Mesothelial cell of epicardium (in vitro differentiated cells): Measurements from ENCODE around the gene ACACA. TPM values are rescaled to one million over a fixed set of nuclear protein-coding genes. Genes with fewer than 3 reads are reported as not detected.

Experiments used
- DNase-seq, 2 experiments: peaks; one replicate each; pipeline ENCODE4 v3.0.0; 2021; ENCODE audit warnings: low spot score in 2 of 2; ENCODE audit not compliant: unreplicated experiment in 2 of 2
- H3K27ac Mint-ChIP-seq: 2 replicates; pipeline ENCODE4 v1.8.0; 2021; ENCODE audit warnings: mixed read lengths
- H3K27me3 Mint-ChIP-seq: 2 replicates; pipeline ENCODE4 v1.8.0; 2021; ENCODE audit warnings: low read depth, mixed read lengths
- H3K36me3 Mint-ChIP-seq: 2 replicates; pipeline ENCODE4 v1.8.0; 2021; ENCODE audit warnings: mixed read lengths
- H3K4me1 Mint-ChIP-seq: 2 replicates; pipeline ENCODE4 v1.8.0; 2021; ENCODE audit warnings: mixed read lengths
- H3K4me3 Mint-ChIP-seq: 2 replicates; pipeline ENCODE4 v1.8.0; 2021; ENCODE audit warnings: mild to moderate bottlenecking, moderate library complexity, mixed read lengths
- H3K9me3 Mint-ChIP-seq: 2 replicates; pipeline ENCODE4 v1.8.0; 2021; ENCODE audit warnings: mixed read lengths
- total RNA-seq: library from RNA; stranded (reverse); gene quantifications from 3 replicates; pipeline ENCODE4 v1.2.1, GENCODE V29; 2021
- TF ChIP-seq, protein P1 (sequence below): fragments of 200-600 bp; sonication (generic); IDR thresholded peaks from one replicate; pipeline ENCODE4 v1.5.0; 2021; ENCODE audit warnings: antibody characterized with exemption; ENCODE audit not compliant: unreplicated experiment

Gene ACACA
- total RNA-seq, 1 donor from 2014 or later = 127 TPM

DNA sequence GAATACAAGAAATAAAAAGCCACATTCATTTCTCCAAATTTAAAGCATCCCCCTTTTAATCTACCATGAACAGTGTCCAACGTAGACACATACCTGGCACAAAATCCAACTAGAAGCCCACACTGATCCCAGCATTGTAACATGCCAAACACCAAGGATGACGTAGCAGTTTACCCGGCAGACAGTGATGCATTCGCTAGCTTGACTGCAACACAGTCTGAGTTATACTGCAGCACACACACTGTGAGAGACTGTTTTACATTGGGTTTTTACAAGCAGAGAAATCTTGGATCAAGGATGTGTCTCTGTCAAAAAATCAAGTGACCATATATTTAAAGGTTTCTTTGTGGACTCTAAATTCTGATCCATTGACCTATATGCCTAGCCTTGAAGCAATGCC, 105.3 kb downstream of the ACACA start:
- TF ChIP-seq, protein P1, sequence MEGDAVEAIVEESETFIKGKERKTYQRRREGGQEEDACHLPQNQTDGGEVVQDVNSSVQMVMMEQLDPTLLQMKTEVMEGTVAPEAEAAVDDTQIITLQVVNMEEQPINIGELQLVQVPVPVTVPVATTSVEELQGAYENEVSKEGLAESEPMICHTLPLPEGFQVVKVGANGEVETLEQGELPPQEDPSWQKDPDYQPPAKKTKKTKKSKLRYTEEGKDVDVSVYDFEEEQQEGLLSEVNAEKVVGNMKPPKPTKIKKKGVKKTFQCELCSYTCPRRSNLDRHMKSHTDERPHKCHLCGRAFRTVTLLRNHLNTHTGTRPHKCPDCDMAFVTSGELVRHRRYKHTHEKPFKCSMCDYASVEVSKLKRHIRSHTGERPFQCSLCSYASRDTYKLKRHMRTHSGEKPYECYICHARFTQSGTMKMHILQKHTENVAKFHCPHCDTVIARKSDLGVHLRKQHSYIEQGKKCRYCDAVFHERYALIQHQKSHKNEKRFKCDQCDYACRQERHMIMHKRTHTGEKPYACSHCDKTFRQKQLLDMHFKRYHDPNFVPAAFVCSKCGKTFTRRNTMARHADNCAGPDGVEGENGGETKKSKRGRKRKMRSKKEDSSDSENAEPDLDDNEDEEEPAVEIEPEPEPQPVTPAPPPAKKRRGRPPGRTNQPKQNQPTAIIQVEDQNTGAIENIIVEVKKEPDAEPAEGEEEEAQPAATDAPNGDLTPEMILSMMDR = no peak
- H3K4me3 Mint-ChIP-seq = no peak overlapping the region
- DNase-seq = no peak

DNA sequence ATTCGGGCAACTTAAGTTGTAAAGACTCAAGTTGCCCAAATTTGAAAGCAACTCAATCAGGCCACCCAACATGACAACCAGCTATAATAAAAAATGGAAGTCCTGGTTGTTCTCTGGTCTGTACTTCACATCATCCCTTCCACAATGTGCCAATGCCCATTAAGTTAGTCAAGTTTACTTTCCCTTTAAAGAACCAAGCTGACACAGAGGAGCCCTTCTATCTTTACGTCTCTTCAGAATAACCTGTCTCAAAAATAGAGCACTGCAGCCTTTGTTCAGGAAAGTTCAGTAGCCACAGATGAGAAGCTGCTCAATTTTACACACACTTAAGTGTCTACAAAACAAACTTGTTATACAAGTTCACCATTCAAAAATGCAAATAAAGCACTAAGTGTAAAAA, 106.0 kb downstream of the ACACA start:
- Mint-ChIP-seq H3K27ac (peak overlapping the region; percentile 86), H3K9me3 (no peaks in the 10 kb centered on the region)

More for the DNA sequence above, 105.3 kb downstream of the ACACA start:
- H3K4me1 Mint-ChIP-seq = peaks cover 27% of the 10 kb centered on the region
- peaks cover 5% of the 10 kb centered on the region for H3K36me3 Mint-ChIP-seq
- H3K27ac Mint-ChIP-seq = peak overlapping the region; percentile 86
- H3K27me3 Mint-ChIP-seq = no peaks in the 10 kb centered on the region
- no peaks in the 10 kb centered on the region for H3K9me3 Mint-ChIP-seq

DNA sequence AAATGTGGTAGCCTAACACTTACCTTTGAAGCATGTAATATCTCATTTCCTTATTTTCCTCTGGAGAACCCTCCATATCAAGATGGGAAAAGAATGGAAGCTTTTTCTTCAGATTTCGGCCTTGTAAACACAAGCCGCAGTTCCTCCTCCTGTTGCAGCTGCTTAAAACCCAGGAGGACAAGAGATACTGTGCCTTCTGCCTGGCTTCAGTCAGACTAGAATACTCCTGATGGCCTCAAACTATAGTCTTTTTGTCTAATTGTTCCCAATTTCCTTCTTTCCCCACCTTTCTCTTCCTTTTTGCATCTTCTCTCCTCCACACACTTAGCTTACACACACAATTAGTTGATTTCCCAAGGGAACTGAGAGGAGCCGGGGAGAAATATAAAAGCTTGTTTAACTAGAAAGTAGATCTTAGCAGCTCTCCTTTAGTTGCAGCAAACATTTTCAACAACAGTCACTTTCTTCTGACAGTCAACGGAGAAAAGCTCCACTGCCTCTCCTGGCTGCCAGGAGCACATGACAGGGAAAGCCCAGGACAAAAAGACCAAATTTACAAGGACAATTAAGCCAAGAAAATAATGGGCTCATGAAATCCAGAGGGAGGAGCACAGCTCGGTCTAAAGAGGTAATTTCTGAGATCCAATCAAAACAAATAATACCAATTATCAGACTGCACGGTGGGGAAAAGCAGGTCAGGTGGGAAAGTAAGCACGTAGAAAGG, 107.2 kb downstream of the ACACA start:
- Mint-ChIP-seq H3K4me3 (peak overlapping the region; percentile 4), H3K9me3 (no peaks in the 10 kb centered on the region)

More for the DNA sequence above, 106.0 kb downstream of the ACACA start:
- H3K36me3 Mint-ChIP-seq = peaks cover 5% of the 10 kb centered on the region
- TF ChIP-seq, protein P1 = no peak
- no peaks in the 10 kb centered on the region for H3K27me3 Mint-ChIP-seq
- peaks cover 27% of the 10 kb centered on the region for H3K4me1 Mint-ChIP-seq
- no peak for DNase-seq
- no peak overlapping the region for H3K4me3 Mint-ChIP-seq

DNA sequence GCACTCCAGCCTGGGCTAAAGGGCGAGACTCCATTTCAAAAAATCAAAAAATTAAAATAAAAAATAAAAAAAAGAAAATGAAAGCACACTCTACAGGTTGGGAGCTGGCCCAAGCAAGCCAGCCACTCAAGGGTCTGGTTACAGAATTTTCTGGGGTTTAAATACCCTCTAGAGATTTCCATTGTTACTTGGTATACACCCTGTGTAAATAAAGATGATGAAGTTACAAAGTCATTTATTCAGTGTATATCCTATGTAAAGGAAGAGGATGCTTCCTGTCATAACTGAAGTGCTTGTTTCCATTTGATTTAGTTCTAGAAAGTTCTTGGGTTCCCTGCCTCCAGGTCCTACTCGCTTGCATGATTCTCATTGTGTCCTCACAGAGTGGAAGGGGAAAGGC, 110.7 kb downstream of the ACACA start:
- Mint-ChIP-seq H3K27ac (no peak overlapping the region), H3K27me3 (no peaks in the 10 kb centered on the region), H3K4me3 (no peak overlapping the region), H3K9me3 (no peaks in the 10 kb centered on the region), H3K36me3 (no peaks in the 10 kb centered on the region), H3K4me1 (peaks cover 26% of the 10 kb centered on the region)
- TF ChIP-seq, protein P1 = no peak
- no peak for DNase-seq

More for the DNA sequence above, 107.2 kb downstream of the ACACA start:
- Mint-ChIP-seq H3K4me1 (peaks cover 27% of the 10 kb centered on the region), H3K36me3 (peaks cover 5% of the 10 kb centered on the region), H3K27ac (peak overlapping the region; percentile 86), H3K27me3 (no peaks in the 10 kb centered on the region)
- no peak for DNase-seq
- TF ChIP-seq, protein P1 = no peak

DNA sequence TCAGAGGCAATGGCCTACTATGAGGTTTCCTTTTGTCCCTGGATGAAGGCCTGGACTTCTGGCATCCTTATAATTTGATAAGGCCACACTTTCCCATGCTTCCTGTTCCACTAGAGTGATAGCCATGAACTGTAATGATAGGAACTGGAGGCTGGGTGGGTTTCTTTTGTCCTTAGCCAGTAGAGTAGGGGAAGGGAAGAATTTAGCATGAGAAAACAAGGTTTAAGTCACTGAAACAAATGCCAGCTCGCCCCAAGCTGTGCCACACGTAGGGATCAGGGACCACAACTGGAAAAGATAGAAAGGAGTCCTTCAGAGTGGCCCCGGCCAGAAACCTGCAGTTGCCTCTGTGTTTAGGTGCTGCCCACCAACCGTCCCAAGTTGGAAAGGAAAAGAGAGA, 111.7 kb downstream of the ACACA start:
- Mint-ChIP-seq H3K27ac (peak overlapping the region; percentile 62), H3K4me1 (peaks cover 16% of the 10 kb centered on the region), H3K9me3 (no peaks in the 10 kb centered on the region), H3K4me3 (no peak overlapping the region), H3K36me3 (no peaks in the 10 kb centered on the region), H3K27me3 (no peaks in the 10 kb centered on the region)
- DNase-seq = no peak
- TF ChIP-seq, protein P1 = no peak
